Coronary artery (tissue), 2 donors: ENCODE data around the gene SUCO.

Experiments
- DNase-seq: peaks from one replicate; pipeline ENCODE4 v3.0.0-alpha.2; 2017; ENCODE audit warnings: low spot score
- H3K27ac ChIP-seq, 2 donors: fragments of 200-600 bp; sonication (generic); one replicate each; pipeline ENCODE4 v1.5.1; 2016 to 2019
- H3K4me3 ChIP-seq: fragments of 200-600 bp; sonication (generic); 2 replicates; pipeline ENCODE4 v1.5.1; 2016; ENCODE audit warnings: mild to moderate bottlenecking, moderate library complexity
- TF ChIP-seq, protein P1 (sequence below): fragments of 200-600 bp; sonication (generic); IDR thresholded peaks from one replicate; pipeline ENCODE4 v1.5.1; 2019; ENCODE audit warnings: antibody characterized with exemption

Gene SUCO

GRCh38 chr1:172630868-172631267 lies 97.9 kb downstream of the SUCO start:
- Histone ChIP-seq H3K4me3 (no peak overlapping the region), H3K27ac (no peak overlapping the region)
- TF ChIP-seq, protein P1, sequence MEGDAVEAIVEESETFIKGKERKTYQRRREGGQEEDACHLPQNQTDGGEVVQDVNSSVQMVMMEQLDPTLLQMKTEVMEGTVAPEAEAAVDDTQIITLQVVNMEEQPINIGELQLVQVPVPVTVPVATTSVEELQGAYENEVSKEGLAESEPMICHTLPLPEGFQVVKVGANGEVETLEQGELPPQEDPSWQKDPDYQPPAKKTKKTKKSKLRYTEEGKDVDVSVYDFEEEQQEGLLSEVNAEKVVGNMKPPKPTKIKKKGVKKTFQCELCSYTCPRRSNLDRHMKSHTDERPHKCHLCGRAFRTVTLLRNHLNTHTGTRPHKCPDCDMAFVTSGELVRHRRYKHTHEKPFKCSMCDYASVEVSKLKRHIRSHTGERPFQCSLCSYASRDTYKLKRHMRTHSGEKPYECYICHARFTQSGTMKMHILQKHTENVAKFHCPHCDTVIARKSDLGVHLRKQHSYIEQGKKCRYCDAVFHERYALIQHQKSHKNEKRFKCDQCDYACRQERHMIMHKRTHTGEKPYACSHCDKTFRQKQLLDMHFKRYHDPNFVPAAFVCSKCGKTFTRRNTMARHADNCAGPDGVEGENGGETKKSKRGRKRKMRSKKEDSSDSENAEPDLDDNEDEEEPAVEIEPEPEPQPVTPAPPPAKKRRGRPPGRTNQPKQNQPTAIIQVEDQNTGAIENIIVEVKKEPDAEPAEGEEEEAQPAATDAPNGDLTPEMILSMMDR = no peak
- no peak for DNase-seq

DNA sequence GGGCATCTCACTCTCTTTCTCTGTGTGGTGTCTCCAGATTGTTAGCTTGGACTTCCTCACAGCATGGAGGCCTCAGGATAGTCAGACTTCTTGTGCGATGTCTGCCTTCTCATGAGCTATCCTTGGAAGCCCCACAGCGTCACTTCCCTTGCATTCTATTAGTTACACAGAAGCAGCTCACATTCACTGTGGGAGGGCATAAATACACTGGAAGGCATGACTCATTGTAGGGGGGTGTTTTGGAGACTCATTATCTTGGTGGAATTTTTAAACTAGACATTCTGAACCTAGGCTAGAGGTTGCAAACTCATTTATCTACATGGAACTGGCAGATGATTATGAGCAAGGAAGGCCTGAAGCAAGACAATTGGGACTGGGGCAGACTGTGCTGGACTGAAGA lies 104.6 kb downstream of the SUCO start:
- no peak for DNase-seq

DNA sequence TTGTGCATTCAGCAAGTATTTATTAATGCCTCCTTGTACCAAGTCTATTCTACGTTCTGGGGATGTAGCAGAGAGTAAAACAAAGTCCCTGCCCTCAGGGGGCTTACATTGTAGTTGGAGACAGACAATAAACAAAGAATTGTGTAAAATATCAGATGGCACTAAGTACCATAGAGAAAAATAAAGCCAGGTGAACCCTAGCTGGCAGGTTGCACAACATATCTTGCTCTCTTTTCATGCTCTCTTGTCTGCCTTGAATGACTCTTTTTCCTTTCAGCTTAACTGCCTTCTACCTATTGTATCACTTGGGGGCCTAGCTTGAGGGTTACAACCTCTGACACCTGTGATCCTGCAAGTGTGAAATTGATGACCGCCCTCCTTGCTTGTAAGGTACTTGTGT lies 105.3 kb downstream of the SUCO start:
- Histone ChIP-seq H3K4me3 (no peak overlapping the region), H3K27ac (no peak overlapping the region)
- TF ChIP-seq, protein P1 = no peak
- no peak for DNase-seq

More for the DNA sequence above, 104.6 kb downstream of the SUCO start:
- Histone ChIP-seq H3K27ac (no peak overlapping the region), H3K4me3 (no peak overlapping the region)
- TF ChIP-seq, protein P1 = no peak

- no peak for DNase-seq
- Histone ChIP-seq H3K4me3 (no peak overlapping the region), H3K27ac (no peak overlapping the region)
- TF ChIP-seq, protein P1 = no peak
Observed at GRCh38 chr1:172638885-172639831, 106.2 kb downstream of the SUCO start.

DNA sequence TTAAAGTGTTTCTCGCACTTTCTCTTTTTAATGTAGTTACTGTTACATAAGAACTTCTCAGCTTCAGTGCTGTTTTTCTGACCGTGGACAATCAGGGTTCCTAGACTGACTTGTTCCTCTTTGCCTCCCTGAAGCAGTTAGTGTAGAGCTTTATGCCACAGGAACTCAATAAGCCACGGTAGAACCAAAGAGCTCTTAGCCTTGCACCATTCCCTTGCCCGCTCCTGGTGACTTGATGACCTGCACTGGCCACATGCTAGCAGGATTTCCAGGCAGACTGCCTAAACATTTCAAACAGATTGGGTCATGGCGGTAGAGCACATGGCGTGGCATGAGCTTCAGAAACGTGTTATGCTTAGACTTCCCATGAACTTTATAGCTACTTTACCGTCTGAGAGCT lies 107.2 kb downstream of the SUCO start:
- no peak overlapping the region for H3K27ac ChIP-seq
- H3K4me3 ChIP-seq = no peak overlapping the region
- TF ChIP-seq, protein P1 = no peak
- DNase-seq = no peak

GRCh38 chr1:172641492-172641891 lies 108.5 kb downstream of the SUCO start:
- TF ChIP-seq, protein P1 = no peak
- Histone ChIP-seq H3K27ac (no peak overlapping the region), H3K4me3 (no peak overlapping the region)
- DNase-seq = no peak

- Histone ChIP-seq H3K27ac (no peak overlapping the region), H3K4me3 (no peak overlapping the region)
- no peak for DNase-seq
- TF ChIP-seq, protein P1 = no peak
Observed at GRCh38 chr1:172642970-172643369, 110.0 kb downstream of the SUCO start.
